ACC112 (cell line): ENCODE data around the gene MMRN1.

Source experiments
- H2AFZ ChIP-seq: fragments of 200-600 bp; sonication (generic); one replicate; pipeline ENCODE4 v1.6.0; 2017; ENCODE audit warnings: antibody characterized with exemption, low read length; ENCODE audit not compliant: unreplicated experiment
- H3K27ac ChIP-seq: fragments of 200-600 bp; sonication (generic); 2 replicates; pipeline ENCODE4 v1.5.1; 2014; ENCODE audit warnings: low read depth, mild to moderate bottlenecking, antibody characterized with exemption, low read length, moderate library complexity
- H3K27me3 ChIP-seq: fragments of 200-600 bp; sonication (generic); 2 replicates; pipeline ENCODE4 v1.6.1; 2014; ENCODE audit warnings: mild to moderate bottlenecking, antibody characterized with exemption, low read length, moderate library complexity, mixed read lengths; ENCODE audit not compliant: insufficient read depth
- H3K36me3 ChIP-seq: fragments of 200-600 bp; sonication (generic); 2 replicates; pipeline ENCODE4 v1.6.1; 2016; ENCODE audit warnings: mild to moderate bottlenecking, antibody characterized with exemption, low read length, moderate library complexity, mixed read lengths; ENCODE audit not compliant: insufficient read depth
- H3K4me1 ChIP-seq: fragments of 200-600 bp; sonication (generic); one replicate; pipeline ENCODE4 v1.6.1; 2016; ENCODE audit warnings: low read length, mixed read lengths; ENCODE audit not compliant: insufficient read depth, unreplicated experiment, control insufficient read depth
- H3K4me3 ChIP-seq: fragments of 200-600 bp; sonication (generic); 2 replicates; pipeline ENCODE4 v1.5.1; 2014; ENCODE audit warnings: mild to moderate bottlenecking, low read depth, low read length
- H3K79me2 ChIP-seq: fragments of 200-600 bp; sonication (generic); one replicate; pipeline ENCODE4 v1.6.0; 2016; ENCODE audit warnings: low read length; ENCODE audit not compliant: control insufficient read depth, unreplicated experiment, insufficient read depth

Gene MMRN1

DNA sequence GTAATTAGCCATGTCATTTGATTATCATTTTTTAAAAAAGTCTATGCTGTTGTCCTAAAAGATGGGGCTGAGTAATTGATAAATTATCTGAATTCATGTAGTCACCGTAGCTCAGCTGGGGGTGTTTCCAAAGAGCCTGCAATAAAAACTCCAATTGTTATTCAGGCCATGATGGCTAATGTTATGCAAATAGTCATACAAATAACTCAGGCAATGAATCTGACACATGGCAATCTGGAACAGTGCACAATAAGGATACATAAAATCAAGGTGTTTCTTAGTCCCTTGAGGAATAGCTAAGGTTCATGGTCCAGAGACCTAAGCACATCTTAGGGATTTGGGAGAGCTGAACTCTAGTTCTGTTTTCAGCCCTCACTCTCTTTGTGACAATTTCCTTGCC, 15.2 kb downstream of the MMRN1 start:
- H3K27me3 ChIP-seq = peaks cover 44% of the 10 kb centered on the region
- H3K36me3 ChIP-seq = no peaks in the 10 kb centered on the region
- H2AFZ ChIP-seq = no peak overlapping the region
- no peak overlapping the region for H3K4me3 ChIP-seq
- no peaks in the 10 kb centered on the region for H3K4me1 ChIP-seq
- H3K79me2 ChIP-seq = no peaks in the 10 kb centered on the region
- no peak overlapping the region for H3K27ac ChIP-seq

DNA sequence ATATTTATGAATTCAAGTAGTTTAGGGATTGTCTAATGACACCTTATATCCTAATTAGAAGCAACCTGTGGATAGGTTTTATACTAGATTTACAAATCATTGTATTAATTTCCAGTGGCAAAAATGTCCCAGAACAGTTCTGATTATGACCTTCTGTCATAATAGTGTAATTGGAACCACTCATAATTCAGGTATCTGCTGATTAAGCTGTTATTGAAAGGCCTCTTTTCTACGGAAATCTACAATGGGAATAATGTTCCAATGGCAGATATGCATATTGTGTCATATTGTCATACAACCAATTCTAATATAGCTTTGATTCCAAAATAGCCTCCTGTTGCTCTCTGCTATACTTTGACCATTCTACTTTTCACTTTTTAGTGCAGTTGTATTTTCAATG, 19.0 kb downstream of the MMRN1 start:
- H2AFZ ChIP-seq = no peak overlapping the region
- H3K4me1 ChIP-seq = no peaks in the 10 kb centered on the region
- H3K27ac ChIP-seq = no peak overlapping the region
- H3K36me3 ChIP-seq = no peaks in the 10 kb centered on the region
- H3K27me3 ChIP-seq = peaks cover 42% of the 10 kb centered on the region
- H3K4me3 ChIP-seq = no peak overlapping the region
- no peaks in the 10 kb centered on the region for H3K79me2 ChIP-seq

DNA sequence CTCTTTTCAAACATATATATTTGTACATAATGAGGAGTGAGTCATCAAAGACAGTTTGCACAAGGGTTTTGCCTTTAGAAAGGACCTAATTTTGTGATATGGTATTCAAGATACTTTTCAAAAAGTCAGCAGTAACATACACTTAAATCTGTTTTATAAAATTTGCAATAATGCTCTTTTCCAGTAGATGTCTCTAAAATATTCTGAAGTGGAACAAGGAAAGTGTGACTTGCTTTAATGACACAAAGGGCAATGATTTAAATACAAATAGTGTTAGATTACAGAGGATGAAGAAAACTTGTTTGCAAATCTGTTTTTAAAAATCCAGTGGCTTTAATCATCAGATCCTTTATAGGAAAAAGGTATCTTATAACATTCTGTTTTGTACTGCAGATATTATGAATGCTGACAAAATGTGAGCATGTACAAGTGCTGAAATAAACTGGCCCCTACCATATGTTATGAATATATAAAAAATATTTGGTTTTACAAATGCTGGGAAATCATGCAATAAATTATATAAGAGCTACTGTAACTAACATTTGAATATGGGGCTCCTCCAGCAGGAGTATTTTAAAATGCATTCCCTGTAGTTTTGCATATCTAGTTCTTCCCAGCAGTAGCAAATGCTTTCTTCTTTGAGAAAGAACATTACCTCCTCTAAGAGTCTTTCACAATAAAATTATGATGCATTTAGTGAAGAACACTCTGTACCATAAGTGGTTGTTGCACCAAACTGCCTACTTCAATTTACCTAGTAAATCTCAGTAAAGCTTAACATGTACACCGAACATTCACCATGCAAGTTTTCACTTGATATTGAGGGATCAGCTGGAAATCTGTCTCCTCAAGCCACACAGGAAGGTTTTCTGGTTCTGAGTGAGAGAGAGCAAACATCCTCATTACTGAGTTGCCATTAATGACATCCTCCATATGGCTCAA, 20.2 kb downstream of the MMRN1 start:
- Histone ChIP-seq H3K36me3 (no peaks in the 10 kb centered on the region), H2AFZ (no peak overlapping the region), H3K79me2 (no peaks in the 10 kb centered on the region), H3K4me1 (no peaks in the 10 kb centered on the region), H3K27ac (no peak overlapping the region), H3K4me3 (no peak overlapping the region), H3K27me3 (peaks cover 32% of the 10 kb centered on the region)

DNA sequence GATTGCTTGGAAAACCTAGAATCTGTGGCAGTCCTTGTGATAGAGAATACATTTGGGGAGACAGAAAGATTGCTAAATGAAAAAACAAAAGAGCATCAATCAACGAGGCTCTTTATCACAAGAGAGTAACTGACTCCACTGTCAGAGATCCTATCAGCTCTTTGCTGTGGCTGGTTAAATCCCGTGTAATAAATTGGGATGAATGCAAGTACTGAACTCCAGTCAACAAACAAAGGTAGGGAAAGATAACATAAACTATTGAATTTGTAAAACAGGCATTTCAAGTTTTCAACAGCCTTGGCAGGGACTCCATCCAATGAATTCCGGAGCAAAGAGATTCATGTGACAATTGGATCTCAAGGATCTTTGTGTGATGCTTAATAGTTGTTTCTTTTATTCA, 21.3 kb downstream of the MMRN1 start:
- no peaks in the 10 kb centered on the region for H3K36me3 ChIP-seq
- H3K79me2 ChIP-seq = no peaks in the 10 kb centered on the region
- H2AFZ ChIP-seq = no peak overlapping the region
- H3K4me1 ChIP-seq = no peaks in the 10 kb centered on the region
- H3K27me3 ChIP-seq = peaks cover 31% of the 10 kb centered on the region
- H3K27ac ChIP-seq = no peak overlapping the region
- no peak overlapping the region for H3K4me3 ChIP-seq

DNA sequence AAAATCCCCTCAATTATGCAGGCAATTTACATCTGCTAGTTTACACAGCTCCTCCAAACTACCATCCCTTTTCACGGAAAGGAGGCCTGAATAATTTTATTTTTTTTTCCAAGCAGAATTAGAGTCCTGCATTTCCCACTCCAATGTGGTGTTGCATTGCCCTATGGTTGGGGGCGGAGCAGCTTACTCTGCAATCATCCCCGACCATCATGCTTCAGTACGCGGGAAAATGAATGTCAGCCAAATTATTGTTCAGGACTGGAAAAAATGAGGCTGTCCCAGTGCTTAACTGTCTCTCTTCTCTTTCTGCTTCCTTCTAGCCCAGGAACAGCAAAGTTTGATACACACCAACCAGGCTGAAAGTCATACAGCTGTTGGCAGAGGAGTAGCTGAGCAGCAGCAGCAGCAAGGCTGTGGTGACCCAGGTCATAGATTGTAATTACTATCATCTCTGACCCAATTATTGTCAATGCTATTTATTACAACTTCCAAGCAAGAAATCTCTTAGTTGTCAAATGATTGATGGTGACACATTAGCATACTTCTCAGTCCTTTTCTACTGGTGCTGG, 28.3 kb downstream of the MMRN1 start:
- H2AFZ ChIP-seq = no peak overlapping the region
- H3K36me3 ChIP-seq = no peaks in the 10 kb centered on the region
- H3K27me3 ChIP-seq = peaks cover 12% of the 10 kb centered on the region
- no peak overlapping the region for H3K27ac ChIP-seq
- H3K4me3 ChIP-seq = no peak overlapping the region
- H3K79me2 ChIP-seq = no peaks in the 10 kb centered on the region
- no peaks in the 10 kb centered on the region for H3K4me1 ChIP-seq

DNA sequence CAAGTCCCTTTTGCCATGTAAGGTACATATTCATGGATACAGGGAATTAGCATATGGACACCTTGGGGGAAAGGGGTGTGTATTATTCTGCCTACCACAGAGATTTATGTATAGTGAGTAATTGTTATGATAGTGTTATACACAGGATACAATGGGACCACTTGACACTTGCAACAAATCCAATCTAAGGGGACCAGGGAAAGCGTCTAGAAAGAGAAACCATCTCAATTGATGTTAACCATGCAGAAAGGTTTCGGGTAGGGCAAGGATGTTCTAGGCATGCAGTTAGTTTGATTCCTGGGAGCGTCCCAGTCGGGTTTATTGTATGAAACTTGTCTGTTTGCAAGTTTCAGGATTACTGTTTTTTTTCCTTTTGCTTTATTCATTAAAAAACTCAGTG, 34.2 kb downstream of the MMRN1 start:
- Histone ChIP-seq H3K79me2 (no peaks in the 10 kb centered on the region), H2AFZ (no peak overlapping the region), H3K27ac (no peak overlapping the region), H3K4me1 (no peaks in the 10 kb centered on the region), H3K36me3 (no peaks in the 10 kb centered on the region), H3K27me3 (no peaks in the 10 kb centered on the region), H3K4me3 (no peak overlapping the region)

DNA sequence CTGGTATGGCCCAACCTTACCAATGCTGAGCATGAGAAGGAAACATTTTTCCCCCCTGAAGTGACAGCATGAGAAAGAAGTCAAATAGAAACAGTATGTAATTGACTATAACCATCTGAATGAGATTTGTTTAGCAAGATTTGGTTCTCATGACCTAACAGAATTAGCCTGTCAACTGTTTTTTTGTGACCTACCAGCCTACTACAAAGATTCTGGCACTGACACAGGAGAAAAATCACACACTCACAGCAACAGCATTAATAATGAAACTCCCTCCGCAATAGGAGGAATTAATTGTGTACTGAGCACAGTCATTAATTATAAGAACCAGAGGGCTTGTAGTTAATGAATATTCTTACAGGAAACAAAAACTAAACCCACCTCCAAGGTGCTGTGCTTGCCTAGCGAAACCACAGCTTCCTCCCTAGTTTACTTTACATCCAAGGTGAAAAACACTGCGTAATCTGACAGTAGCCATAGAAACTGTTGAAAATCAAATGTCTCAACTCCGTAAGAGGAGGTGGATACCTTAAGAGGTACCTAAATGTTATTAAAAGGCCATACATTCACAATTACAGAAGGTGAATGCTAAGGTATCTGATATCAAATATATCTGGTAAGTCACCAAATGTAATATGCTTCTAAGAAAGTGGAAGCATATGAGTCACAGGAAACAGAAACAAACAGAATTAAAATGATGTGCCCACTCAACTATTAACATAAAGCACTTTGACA, 34.9 kb downstream of the MMRN1 start:
- Histone ChIP-seq H3K4me3 (no peak overlapping the region), H3K79me2 (no peaks in the 10 kb centered on the region), H3K36me3 (no peaks in the 10 kb centered on the region), H2AFZ (no peak overlapping the region), H3K27me3 (no peaks in the 10 kb centered on the region), H3K27ac (no peak overlapping the region), H3K4me1 (no peaks in the 10 kb centered on the region)

DNA sequence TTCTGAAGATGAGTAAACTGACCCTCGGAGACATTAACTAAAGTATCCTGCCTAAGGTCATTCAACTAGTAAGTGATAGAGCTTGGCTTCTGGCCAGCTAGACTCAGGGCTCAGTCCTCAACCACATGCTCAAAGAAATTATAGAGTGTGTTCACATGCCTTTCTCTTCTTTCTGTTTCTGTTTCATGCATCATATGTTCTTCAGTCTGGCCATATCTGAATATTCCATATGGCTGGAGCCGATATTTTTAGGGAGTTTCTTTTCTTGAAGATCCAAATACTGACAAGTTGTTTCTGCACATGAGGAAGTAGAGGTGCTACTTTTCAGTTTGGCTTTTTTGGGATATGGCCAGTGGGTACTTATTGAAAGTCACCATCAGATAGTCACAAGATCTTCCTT, 44.9 kb downstream of the MMRN1 start:
- H3K27ac ChIP-seq = no peak overlapping the region
- no peak overlapping the region for H2AFZ ChIP-seq
- no peaks in the 10 kb centered on the region for H3K4me1 ChIP-seq
- H3K27me3 ChIP-seq = peaks cover 13% of the 10 kb centered on the region
- no peaks in the 10 kb centered on the region for H3K36me3 ChIP-seq
- no peak overlapping the region for H3K4me3 ChIP-seq
- H3K79me2 ChIP-seq = no peaks in the 10 kb centered on the region

DNA sequence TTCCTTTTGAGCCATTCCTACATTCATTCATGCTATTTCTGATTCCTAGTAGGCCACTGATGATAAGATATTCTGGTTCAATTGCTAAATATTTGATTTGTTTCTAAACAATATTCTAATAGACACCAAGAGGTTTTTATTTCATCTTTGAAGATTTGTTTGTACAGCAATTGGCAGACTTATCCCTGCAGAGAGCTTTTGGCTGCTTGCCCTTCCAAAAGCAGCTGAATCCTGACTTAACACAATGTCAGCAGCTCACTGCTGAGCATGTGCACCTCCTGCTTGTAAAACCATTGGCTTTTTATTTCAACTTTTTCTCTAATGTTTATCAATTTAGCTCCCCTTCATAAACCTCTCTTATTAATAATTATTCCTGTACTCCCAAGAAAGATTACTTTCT, 45.3 kb downstream of the MMRN1 start:
- Histone ChIP-seq H3K79me2 (no peaks in the 10 kb centered on the region), H3K4me3 (no peak overlapping the region), H3K4me1 (no peaks in the 10 kb centered on the region), H2AFZ (no peak overlapping the region), H3K36me3 (no peaks in the 10 kb centered on the region), H3K27ac (no peak overlapping the region), H3K27me3 (peaks cover 17% of the 10 kb centered on the region)

DNA sequence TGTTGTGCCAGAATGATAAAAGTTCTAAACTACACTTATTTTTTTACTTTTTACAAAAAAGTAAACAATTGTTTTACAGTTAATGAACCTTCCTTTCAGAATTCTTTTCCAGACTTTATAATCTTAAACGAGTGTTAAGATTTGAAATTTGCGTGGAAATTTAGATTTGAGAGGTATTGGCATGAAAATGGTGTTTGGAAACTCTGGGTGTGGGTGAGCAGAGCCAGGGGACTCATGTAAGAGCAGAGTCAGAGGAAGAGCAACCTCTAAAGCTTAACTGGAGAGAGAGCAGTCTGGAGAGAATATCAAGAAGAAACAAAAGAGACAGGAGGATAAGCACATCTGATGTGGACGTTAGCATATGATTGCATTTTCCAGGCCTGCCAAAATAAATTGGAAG, 48.2 kb downstream of the MMRN1 start:
- H3K4me3 ChIP-seq = no peak overlapping the region
- H3K4me1 ChIP-seq = no peaks in the 10 kb centered on the region

More for the DNA sequence above, 48.2 kb downstream of the MMRN1 start:
- Histone ChIP-seq H3K36me3 (no peaks in the 10 kb centered on the region), H3K27ac (no peak overlapping the region), H2AFZ (no peak overlapping the region), H3K79me2 (no peaks in the 10 kb centered on the region), H3K27me3 (peaks cover 21% of the 10 kb centered on the region)
